ENCODE data around the gene BMP2. TPM values are rescaled to one million over a fixed set of nuclear protein-coding genes. Genes with fewer than 3 reads are reported as not detected.

BMP2 gene
- total RNA-seq, 1 experiment from 2014 or later, result not detected

DNA sequence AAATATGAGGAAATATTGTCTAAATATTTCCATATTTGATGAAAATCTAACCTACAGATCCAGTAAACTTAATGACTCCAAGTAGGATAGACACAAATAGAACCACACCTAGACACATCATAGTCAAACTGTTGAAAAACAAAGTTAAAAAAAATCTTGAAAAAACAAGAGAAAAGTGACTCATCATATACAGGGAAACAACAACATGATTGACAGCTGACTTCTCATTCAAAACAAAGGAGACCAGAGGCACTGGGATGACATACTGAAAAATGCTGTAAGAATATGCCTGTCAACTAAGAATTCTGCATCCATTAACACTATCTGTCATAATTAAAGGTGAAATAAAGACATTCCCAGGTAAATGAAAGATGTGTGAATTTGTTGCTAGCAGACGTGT is 38.8 kb downstream of the BMP2 start:
- intact Hi-C loops (cut with micrococcal nuclease; ENCODE audit: unreplicated experiment), result no loop called here

DNA sequence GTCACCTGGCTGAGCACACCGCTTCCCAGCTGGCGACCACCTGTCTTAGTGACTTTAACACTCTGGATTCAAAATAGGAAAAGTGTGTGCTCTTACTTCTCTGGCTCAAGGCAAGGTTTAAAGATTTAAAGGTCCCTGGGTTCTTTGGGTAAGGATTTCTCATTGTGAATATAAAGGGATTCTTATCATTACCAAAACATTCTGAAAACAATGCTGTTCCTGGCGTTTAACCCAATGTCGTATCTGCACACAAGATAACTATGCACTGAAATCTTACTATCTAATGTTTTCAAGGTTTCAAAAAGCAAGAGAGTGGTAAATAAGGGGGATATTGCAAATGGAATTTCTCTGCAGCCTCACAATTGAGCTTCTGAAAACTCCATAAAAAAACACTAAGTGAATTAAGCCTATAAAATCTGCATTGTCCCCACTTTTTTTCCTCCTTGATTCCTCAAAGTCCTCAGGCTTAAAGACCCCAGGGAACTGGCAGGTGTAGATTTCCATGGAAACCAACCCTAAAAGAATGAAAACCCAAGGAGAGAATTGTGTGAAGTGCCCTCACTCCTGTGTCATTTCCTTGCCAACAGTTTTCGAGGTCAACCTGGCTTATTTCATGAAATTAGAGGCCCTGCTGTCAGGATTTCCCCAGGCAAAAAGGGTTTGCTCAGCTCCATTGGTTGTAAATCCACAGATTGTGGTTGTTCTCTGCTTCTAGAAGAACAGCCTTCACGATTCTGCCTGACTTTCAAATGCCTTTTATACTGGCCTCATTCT is 44.0 kb downstream of the BMP2 start:
- Histone ChIP-seq H3K36me3 (ENCODE audit: low read depth) (no peaks in the 10 kb centered on the region), H3K9me3 (ENCODE audit: insufficient read depth, low read depth) (0 out of 2 replicates have a peak, but pooled peaks cover 3% of the 10 kb centered on the region), H3K4me3 (no peak overlapping the region), H4K20me1 (ENCODE audit: insufficient read depth) (no peaks in the 10 kb centered on the region), H2AFZ (no peak overlapping the region), H3K79me2 (ENCODE audit: low read depth) (no peaks in the 10 kb centered on the region), H3F3A (ENCODE audit: insufficient read depth, low read depth) (no peaks in the 10 kb centered on the region), H3K27ac (no peak overlapping the region), H3K4me1 (replicated peaks; ENCODE audit: insufficient read depth) (no peaks in the 10 kb centered on the region), H3K27me3 (ENCODE audit: insufficient read depth, low read depth) (peaks cover 36% of the 10 kb centered on the region), H3K4me2 (no peak overlapping the region), H3K9me2 (ENCODE audit: insufficient read depth) (no peaks in the 10 kb centered on the region)
- ChIA-PET POLR2A (ENCODE audit: unreplicated experiment) (no interaction called here), CTCF (no interaction called here)
- TF ChIP-seq, protein P1, sequence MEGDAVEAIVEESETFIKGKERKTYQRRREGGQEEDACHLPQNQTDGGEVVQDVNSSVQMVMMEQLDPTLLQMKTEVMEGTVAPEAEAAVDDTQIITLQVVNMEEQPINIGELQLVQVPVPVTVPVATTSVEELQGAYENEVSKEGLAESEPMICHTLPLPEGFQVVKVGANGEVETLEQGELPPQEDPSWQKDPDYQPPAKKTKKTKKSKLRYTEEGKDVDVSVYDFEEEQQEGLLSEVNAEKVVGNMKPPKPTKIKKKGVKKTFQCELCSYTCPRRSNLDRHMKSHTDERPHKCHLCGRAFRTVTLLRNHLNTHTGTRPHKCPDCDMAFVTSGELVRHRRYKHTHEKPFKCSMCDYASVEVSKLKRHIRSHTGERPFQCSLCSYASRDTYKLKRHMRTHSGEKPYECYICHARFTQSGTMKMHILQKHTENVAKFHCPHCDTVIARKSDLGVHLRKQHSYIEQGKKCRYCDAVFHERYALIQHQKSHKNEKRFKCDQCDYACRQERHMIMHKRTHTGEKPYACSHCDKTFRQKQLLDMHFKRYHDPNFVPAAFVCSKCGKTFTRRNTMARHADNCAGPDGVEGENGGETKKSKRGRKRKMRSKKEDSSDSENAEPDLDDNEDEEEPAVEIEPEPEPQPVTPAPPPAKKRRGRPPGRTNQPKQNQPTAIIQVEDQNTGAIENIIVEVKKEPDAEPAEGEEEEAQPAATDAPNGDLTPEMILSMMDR (conservative IDR thresholded peaks at IDR 0.05), result no peak
- TF ChIP-seq EZH2 (IDR thresholded peaks at IDR 0.05; ENCODE audit: low read depth), result no peak
- no peak for DNase-seq
- intact Hi-C loops (cut with micrococcal nuclease; ENCODE audit: unreplicated experiment), result no loop called here
- BruUV-seq (replicated peaks), result no TSS peak

More for the DNA sequence above, 38.8 kb downstream of the BMP2 start:
- ChIA-PET CTCF (no interaction called here), POLR2A (ENCODE audit: unreplicated experiment) (no interaction called here)
- no peak for TF ChIP-seq EZH2 (IDR thresholded peaks at IDR 0.05; ENCODE audit: low read depth)
- TF ChIP-seq, protein P1 (conservative IDR thresholded peaks at IDR 0.05), result no peak
- H3K4me3 ChIP-seq, result no peak overlapping the region
- H3K27me3 ChIP-seq (ENCODE audit: insufficient read depth, low read depth), result peaks cover 12% of the 10 kb centered on the region; the same call in 1 of the 2 replicates
- H3K27ac ChIP-seq, result no peak overlapping the region
- no peaks in the 10 kb centered on the region for H3F3A ChIP-seq (ENCODE audit: insufficient read depth, low read depth)
- peaks cover 12% of the 10 kb centered on the region; the same call in 1 of the 2 replicates for H3K9me3 ChIP-seq (ENCODE audit: insufficient read depth, low read depth)
- no peak overlapping the region for H3K4me2 ChIP-seq
- H3K9me2 ChIP-seq (ENCODE audit: insufficient read depth), result no peaks in the 10 kb centered on the region
- H3K4me1 ChIP-seq (replicated peaks; ENCODE audit: insufficient read depth), result no peaks in the 10 kb centered on the region
- H3K36me3 ChIP-seq (ENCODE audit: low read depth), result no peaks in the 10 kb centered on the region
- no peak for DNase-seq
- H4K20me1 ChIP-seq (ENCODE audit: insufficient read depth), result no peaks in the 10 kb centered on the region
- H2AFZ ChIP-seq, result no peak overlapping the region
- BruUV-seq (replicated peaks), result no TSS peak
- H3K79me2 ChIP-seq (ENCODE audit: low read depth), result no peaks in the 10 kb centered on the region

DNA sequence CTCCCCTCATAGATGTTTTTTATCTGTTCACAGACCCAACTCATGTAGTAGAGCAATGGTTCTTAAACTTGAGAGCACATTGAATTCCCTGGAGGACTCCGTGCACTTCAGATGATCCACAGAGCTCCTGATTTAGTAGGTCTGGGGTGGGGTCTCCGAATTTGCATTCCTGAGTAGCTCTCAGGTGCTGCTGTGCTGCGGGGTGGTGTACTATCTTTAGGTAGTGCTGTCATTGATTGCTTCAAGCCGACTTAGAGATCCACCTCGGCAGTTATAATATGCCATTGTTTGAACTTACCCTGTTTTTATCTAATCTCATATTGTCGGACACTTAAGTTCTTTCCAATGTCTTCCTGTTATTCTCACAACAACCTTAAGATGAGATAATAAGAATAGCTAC is 45.0 kb downstream of the BMP2 start:
- ChIA-PET POLR2A (ENCODE audit: unreplicated experiment) (no interaction called here), CTCF (no interaction called here)
- Histone ChIP-seq H3K27ac (no peak overlapping the region), H3K9me2 (ENCODE audit: insufficient read depth) (no peaks in the 10 kb centered on the region), H3K4me1 (replicated peaks; ENCODE audit: insufficient read depth) (no peaks in the 10 kb centered on the region), H4K20me1 (ENCODE audit: insufficient read depth) (no peaks in the 10 kb centered on the region), H3K9me3 (ENCODE audit: insufficient read depth, low read depth) (peaks cover 3% of the 10 kb centered on the region; the same call in 1 of the 2 replicates), H3K79me2 (ENCODE audit: low read depth) (no peaks in the 10 kb centered on the region), H3K4me2 (no peak overlapping the region), H3F3A (ENCODE audit: insufficient read depth, low read depth) (no peaks in the 10 kb centered on the region), H2AFZ (no peak overlapping the region), H3K27me3 (ENCODE audit: insufficient read depth, low read depth) (peaks cover 36% of the 10 kb centered on the region), H3K36me3 (ENCODE audit: low read depth) (no peaks in the 10 kb centered on the region), H3K4me3 (no peak overlapping the region)
- intact Hi-C loops (cut with micrococcal nuclease; ENCODE audit: unreplicated experiment), result no loop called here
- no peak for DNase-seq
- BruUV-seq (replicated peaks), result no TSS peak
- TF ChIP-seq, protein P1 (conservative IDR thresholded peaks at IDR 0.05), result no peak
- no peak for TF ChIP-seq EZH2 (IDR thresholded peaks at IDR 0.05; ENCODE audit: low read depth)

Data from PC-9 (cell line).